ENCODE measurements around the gene TRMT2A. TPM values are rescaled to one million over a fixed set of nuclear protein-coding genes. Genes with fewer than 3 reads are reported as not detected.

Gene TRMT2A
- total RNA-seq, 1 donor from 2014 or later: 62.7 TPM

DNA sequence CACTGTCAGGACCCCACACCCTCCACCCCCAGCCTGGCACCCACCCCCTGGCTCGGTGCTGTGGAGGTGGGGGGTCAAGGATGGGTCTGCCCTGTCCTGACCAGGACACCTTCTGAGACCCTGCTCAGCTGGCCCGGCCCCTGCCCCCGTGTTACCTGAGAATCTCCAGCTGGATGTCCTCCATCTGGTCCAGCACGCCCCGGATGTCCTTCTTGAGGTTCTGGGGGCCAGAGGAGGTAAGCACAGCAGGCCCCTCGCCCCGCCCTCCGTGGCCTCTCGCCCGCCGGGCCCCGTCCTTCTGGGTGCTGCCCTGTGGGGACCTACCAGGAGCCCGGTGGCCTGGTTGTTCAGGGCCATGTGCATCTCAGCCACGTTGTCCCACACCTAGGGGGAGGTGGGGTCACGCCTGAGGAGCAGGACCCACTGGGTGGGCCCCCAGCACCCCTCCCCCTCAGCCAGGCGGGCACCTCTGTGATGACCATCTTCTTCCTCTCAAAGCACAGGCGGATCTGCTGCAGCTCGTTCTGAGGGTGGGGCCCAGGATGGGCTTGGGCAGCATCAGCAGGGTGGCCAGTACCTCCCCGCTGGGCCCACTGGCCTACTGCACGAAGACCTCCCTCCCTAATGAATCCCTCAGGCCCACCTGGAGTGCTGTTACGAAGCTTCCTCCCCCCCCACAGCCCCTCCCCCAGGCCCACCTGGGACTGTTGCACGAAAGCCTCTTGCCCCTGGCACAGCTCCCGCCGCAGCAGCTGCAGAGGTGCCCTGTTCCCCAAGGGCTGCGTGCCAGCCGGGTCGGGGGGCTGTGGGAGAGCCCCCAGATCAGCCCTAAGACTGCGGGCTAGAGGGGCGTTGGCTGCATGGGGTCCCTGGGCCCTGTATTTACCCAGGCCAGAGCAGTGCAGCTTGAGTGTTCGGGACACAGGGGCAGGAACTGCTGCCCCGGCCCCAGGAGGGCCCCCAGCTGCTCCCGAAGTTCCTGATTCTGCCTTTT, 32.5 kb upstream of the TRMT2A start:
- no peak for DNase-seq (ENCODE audit: low read depth)

DNA sequence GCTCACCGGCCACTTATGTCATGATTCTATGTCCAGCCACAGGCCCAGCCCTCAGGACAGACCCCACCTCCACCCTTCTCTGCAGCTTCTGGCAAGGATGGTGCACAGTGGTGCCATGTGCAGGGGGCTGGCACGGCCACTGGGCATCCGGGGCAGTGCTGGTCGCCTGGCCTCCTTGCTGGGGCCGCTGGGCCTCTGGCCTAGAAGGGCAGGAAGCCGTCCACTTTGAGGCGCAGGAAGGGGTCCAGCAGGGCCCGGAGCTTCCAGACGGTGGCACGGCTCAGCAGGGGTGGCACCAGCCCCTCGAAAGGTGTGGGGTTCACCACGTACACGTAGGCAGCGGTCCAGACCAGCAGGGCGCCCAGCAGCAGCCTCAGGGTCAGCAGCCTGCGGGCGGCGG, 31.4 kb upstream of the TRMT2A start:
- no peak for DNase-seq (ENCODE audit: low read depth)

DNA sequence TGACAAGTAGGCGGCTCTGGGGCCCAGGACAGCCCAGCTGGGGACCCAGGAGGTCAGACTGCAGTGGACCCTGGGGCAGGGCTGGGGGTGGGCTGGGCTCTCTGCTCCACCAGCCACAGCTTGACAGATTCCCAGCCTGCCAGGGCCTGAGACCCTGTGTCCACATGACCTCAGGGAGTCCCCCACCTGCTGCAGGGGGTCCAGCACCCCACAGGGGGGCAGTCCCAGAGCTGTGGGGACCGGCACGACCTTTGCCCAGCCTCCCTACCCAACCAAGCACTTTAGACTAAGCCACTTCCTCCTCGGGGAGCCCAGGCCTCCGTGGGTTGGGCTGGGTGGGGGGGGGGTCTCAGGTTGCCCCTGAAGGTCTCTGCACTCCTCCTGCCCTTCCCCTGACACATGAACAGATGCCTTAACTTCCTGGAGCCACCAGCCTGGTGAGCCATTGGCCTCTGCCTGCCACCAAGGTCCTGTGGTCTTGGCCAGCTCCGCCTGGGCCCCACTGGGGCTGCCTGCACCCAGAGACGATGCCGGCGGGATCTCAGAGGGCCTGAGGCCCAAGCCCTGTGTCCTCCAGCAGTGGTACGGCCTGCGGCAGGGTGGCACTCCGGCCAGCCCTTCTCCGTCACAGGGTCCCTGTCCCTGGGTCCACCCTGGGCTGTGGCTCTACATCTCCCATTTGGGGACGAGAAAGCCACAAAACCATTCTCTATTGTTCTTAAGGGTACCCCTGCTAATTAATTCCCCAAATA, 30.4 kb upstream of the TRMT2A start:
- DNase-seq (ENCODE audit: low read depth): no peak

DNA sequence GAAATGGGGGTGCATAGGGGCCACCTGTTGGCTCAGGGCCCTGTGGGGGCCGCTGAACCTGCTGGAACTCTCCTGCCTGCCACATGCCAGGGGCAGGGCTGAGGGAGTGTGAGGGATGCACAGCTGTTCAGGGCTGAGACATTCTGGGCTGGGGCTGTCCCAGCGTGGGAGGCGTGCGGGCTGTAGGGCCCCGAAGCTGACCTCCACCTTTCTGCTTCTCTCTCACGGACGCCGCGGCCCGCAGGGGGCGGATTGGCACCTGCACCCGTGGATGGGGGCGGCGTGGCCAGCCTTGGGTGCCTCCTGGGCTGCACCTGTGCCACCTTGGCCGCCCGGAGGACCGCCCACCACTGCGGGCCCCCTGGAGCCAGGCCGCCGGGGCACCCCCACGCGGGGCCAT, 29.8 kb upstream of the TRMT2A start:
- DNase-seq (ENCODE audit: low read depth): peak; percentile 57

DNA sequence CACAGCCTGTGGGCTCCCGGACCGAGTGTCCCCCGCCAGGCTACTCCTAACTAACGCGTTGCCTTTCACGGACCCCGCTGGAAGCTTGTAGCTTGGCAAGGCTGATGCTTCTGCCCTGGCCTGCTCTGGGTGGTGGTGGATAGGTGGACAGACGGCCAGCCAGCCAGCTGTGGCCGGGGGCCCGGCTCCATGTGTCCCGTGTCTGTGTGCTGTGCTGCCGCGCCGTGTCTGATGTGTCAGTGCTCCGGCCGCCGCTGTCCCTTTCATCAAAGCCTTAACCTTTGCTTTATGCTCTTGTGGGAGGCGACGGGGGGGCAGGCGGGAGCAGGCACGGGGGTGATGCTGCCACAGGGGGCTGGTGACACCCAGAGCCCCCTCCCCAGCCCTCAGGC, 28.8 kb upstream of the TRMT2A start:
- no peak for DNase-seq (ENCODE audit: low read depth)

DNA sequence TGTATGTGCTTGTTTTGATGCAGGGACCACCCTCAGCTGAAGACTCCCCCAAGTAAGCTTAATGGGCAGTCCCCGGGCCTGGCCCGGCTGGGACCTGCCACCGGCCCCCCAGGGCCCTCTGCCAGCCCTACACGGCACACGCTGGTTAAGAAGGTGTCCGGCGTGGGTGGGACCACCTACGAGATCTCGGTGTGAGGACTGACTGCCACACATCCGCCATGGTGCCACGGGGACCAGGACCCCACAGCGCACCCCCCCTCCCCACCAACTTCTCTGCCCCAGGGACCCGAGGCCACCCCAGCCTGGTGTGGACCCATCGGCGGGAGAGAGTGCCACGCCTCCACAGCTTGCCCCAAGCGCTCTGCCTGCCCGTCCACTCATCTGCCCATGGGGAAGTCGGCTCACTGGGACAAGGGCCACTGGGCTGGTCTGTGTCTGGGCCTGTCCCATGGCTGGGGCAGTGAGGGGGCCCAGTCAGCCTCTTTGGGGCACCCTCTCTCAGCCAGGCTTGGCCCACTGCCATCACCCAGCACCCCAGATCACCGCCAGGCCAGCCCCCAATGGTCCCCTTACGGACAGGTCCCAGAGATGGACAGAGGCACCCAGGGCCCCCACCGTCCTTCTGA, 28.3 kb upstream of the TRMT2A start:
- DNase-seq (ENCODE audit: low read depth): no peak

DNA sequence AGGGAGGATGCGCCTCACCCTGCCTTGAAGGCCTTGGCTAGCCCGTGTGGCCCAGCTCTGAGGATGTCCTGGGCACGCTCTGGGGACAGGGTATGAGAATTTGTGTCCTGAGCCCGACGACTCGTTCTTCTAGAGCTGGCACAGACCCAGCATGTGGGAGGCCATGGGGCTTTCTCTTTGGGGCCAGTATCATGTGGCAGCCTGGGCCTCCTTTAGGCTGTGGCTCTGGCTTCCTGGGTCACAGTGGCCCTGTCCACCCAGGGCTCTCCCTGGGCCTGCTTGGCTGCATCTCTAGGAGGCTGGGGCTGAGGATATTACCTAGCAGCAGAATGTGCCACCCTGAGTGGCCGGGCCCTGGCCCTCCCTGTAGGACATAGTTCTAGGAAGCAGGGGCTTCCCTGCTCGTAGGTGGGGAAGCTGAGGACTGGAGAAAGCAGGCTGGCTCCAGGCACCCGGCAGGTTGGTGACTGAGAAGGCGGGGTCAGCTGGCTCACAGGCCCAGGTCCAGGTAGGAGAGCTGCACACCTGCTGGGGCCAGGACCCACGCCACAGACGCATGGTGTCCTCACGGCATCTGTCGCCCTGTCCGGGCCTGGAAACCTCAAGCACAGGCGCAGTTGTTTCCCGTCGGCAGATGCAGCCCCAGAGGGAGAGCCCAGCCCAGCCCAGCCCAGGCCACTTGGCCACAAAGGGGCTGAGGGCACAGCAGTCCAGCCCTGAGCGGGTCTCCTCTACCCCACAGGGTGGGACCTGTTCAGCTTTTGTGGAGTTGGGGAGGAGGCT, 27.0 kb upstream of the TRMT2A start:
- peak; percentile 62 for DNase-seq (ENCODE audit: low read depth)

DNA sequence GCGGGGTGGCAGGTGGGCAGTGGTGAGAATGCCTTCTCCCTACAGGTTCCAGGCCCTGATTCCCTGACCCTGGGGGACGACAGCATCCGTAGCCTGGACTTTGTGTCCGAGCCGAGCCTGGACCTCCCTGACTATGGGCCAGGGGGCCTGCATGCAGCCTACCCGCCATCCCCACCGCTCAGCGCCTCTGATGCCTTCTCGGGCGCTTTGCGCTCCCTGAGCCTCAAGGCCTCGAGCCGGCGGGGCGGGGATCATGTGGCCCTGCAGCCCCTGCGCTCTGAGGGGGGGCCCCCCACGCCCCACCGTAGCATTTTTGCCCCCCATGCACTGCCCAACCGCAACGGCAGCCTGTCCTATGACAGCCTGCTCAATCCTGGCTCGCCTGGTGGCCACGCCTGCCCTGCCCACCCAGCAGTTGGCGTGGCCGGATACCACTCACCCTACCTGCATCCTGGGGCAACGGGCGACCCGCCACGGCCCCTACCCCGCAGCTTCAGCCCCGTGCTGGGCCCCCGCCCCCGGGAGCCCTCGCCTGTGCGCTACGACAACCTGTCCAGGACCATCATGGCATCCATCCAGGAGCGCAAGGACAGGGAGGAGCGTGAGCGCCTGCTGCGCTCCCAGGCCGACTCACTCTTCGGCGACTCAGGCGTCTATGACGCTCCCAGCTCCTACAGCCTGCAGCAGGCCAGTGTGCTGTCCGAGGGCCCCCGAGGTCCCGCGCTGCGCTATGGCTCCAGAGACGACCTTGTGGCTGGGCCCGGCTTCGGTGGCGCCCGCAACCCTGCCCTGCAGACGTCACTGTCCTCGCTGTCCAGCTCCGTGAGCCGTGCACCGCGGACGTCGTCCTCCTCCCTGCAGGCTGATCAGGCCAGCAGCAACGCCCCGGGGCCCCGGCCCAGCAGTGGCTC, 25.9 kb upstream of the TRMT2A start:
- DNase-seq (ENCODE audit: low read depth): no peak

DNA sequence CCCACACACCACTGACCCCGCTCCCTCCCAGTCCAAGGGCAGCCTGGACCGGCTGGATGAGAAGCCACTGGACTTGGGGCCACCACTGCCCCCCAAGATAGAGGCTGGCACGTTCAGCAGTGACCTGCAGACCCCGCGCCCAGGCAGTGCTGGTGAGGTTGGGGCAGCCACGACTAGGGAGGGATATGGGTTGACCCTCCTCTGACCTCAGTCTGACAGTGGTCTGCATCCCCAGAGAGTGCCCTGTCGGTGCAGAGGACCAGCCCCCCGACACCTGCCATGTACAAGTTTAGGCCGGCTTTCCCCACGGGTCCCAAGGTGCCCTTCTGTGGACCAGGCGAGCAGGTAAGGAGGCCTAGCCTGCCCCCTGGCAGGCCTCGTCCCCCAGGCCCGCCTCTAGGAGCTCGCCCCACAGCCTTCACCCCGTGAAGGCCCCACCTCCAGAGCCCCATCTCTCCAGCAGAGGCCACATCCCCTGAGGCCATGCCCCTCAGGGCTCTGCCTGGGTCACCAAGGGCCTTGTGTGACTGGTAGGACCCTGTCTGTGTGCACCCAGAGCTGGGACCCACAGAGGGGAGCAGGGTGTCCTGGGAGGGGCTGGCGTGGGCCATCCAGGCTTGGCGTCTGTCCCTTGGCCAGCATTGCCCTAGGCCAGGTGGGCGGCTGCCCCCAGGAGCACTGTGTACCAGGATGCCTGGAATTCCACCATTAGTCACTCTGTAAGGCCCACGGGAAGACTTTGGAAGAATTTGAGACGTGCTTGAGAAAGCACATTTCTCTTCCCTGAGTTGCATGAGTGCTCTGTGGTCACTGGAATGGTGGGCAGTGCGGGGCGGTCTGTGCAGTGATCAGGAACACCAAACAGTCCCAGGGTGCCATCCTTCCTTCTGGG, 24.4 kb upstream of the TRMT2A start:
- DNase-seq (ENCODE audit: low read depth): peak; percentile 61

DNA sequence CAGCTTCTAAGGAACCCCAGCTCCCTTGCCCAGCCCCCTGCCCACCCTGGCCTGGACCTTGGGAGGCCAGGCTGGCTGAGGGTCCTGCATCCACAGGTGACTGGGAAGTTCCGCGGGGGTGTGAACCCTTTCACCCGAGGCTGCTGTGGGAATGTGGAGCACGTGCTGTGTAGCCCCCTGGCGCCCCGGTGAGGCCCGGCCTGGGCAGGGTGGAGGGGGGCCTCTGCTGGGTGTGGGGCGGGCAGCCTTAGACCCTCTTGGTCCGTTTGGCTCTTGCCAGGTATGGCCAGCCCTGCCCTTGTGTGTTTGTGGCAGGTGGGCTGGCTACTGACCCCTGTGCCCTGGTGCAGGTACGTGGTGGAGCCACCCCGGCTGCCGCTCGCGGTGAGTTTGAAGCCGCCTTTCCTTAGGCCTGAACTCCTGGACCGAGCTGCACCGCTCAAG, 23.5 kb upstream of the TRMT2A start:
- no peak for DNase-seq (ENCODE audit: low read depth)

DNA sequence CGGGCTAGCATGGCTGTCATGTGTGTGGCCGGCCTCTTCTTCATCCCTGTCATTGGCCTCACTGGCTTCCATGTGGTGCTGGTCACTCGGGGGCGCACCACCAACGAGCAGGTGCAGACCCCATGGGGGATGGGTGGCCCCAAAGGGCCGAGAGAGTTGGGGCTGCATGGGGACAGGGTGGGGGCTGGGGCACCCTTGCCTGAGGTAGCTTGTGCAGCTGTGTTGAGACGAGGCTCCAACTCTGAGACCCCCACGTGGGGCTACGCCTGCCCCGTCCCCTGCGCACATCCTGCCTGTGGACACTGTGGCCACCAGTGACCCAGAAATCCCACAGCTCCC, 23.1 kb upstream of the TRMT2A start:
- DNase-seq (ENCODE audit: low read depth): no peak

DNA sequence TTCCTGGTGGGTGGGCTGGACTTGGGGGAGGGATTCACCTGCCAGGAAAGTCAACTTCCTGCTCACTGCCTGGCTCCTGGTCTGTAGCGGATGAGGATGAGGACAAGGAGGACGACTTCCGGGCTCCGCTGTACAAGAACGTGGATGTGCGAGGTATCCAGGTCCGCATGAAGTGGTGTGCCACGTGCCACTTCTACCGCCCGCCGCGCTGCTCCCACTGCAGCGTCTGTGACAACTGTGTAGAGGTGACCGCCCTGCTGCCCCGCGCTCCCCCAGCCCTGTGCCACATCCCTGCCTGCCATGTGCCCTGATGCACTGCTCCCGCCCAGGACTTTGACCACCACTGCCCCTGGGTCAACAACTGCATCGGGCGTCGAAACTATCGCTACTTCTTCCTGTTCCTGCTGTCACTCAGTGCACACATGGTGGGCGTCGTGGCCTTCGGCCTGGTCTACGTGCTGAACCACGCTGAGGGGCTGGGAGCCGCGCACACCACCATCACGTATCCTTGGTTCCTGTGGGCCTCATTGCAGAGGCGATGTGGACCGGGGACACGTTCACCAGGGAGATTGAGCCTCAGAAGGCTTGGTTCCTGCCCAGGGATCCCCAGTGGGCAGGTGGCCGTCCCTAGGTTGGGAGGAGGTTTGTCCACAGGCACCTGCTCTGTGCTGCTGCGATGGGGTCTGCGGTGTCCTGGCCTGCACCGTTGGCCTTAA, 22.5 kb upstream of the TRMT2A start:
- DNase-seq (ENCODE audit: low read depth): no peak

DNA sequence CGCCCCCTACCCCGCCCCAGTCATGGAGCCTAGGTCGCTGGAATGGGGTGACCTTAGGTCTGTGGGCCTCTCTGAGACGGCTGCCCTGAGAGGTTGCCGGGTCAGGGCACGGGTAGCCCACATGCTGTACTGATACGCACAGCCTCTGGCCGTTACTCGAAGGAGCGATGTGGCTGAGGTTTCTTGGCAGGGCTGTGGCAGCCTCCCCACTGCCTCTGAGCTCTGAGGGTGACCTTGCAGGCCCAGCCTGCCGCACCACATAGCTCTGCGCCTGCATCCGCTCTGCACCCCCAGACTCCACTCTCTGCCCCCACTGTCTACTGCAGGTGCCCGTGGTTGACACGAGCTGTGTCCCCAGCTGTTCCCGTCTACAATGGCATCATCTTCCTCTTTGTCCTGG, 21.8 kb upstream of the TRMT2A start:
- DNase-seq (ENCODE audit: low read depth): no peak

DNA sequence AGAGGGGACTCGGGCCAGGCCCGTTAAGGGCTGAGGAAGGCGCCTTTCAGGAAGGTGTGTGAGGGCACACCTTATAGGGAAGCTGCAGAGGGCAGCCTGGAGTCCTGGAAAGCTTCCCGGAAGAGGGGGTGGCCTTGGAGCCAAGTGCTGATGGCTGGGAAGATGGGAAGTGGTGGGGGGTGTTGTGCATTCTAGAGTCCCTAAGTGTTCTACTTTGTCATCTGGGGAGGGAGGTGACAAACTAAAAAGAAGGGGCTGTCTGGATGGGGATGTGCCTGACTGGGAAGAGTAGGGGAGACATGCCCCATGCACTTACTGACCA, 21.4 kb upstream of the TRMT2A start:
- DNase-seq (ENCODE audit: low read depth): peak; percentile 28

DNA sequence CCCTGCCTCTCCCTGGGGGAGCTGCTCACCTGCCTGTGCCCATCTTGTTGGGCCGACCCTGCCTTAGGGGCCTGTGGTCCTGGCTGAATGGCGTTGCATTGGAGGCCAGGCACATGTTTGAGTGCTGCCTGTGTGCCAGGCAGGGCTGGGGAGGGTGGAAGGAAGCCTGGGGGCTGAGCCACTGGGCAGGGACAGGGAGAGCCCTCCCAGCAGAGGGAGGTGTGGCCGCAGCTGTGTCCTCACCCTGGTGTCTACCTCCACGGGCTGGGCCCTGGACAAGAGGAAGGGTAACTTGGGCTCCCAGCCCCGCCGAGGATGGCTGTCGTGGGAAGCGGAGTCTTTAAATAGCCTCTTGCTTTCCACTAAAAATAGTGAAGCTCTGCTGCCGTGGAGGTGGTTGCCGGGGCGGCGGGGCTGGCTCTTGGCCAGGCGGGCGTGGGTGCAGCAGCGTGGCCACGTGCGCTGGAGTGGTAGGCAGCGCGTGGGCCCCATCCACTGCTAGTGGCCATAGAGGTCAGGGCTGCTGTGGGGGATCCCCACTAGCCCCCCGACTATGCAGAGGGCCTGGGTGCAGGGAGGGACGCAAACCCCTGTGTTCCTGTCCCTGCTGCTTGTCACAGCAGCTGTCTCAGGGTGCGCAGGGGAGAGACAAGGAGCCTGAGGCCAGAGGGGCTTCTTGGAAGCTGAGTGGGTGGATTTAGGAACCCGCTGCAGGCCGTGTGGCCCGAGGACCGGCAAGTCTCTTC, 20.8 kb upstream of the TRMT2A start:
- peak; percentile 78 for DNase-seq (ENCODE audit: low read depth)

DNA sequence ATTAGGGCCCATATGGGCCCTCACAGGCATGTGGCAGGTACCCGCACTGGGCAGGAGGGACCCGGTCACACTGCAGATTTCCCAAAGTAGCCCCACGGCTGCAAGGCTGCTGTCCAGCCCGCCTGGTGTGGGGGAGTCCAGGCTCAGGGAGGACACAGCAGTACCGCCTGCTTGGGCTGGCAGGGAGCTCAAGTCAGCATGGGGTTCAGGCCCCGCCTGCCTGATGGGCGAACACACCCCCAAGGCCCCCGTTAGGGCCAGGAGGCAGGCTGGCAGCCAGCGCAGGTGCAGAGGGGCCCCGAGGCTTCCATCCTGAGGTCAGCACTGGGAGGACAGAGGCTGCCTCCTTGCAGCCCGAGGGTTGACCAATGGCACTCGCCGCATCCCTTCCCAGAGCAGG, 20.1 kb upstream of the TRMT2A start:
- DNase-seq (ENCODE audit: low read depth): no peak

DNA sequence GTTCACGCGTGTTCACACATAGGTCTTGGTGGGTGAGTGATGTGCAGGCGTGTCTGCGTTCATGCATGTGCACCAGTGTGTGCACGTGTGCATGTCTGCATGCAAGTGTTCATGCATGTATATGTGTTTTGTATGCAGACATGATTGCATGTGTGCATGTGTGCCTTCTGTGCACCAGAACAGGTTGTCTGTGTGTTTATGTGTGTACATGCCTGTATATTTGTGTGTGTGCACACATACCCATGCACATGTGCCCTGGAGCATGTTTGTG, 19.5 kb upstream of the TRMT2A start:
- no peak for DNase-seq (ENCODE audit: low read depth)

Data from myocyte (in vitro differentiated cells).